Hindlimb muscle (tissue), 1 donor: Measurements from ENCODE around the gene RNLS. TPM values are rescaled to one million over a fixed set of nuclear protein-coding genes. Genes with fewer than 3 reads are reported as not detected.

ENCODE experiments used
- DNase-seq: peaks from one replicate; pipeline ENCODE4 v3.0.0-alpha.2; 2013
- polyA plus RNA-seq: library from polyadenylated mRNA; unstranded; fragments of 120-200 nt; gene quantifications from one replicate; pipeline ENCODE4 v1.2.1, GENCODE V29; 2013; ENCODE audit not compliant: insufficient read length

RNLS gene
- polyA plus RNA-seq, 1 donor: 2.7 TPM

DNA sequence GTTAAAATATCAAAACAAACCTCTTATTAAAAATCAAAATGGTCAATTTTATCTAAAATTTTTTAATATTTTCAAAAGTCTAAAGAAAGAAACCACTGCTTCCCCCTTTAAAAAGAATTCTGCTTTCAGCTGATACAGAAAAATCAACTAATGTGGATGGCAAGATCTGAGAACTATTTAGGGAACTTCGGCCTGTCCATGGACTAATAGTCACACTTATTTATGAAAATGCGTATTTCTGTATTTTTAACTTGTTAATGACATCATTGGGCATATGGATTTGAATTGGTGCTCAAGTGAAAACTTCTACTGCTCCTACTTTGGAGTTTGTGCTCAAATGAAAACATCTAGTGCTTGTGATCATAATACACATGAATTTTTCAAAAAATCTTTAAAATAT lies 31.9 kb downstream of the RNLS start:
- DNase-seq: no peak

DNA sequence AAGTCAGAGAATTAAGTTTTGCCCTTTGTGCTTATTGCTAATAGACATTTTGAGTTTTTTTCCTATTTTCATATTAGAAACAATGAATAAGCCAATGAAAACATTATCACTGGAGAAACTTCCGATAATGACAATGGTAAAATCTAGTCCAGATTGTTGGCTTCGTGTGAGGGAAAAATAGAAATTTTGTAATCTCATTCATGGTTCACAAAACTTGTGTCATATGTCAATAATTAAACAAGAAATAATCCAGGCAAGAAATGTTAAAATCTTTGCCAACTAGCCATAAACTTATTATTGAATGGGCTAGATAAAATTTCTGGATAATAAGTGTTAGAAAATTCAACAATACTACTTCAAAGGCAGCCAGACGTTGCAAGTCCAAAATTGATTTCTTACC lies 36.6 kb downstream of the RNLS start:
- no peak for DNase-seq

DNA sequence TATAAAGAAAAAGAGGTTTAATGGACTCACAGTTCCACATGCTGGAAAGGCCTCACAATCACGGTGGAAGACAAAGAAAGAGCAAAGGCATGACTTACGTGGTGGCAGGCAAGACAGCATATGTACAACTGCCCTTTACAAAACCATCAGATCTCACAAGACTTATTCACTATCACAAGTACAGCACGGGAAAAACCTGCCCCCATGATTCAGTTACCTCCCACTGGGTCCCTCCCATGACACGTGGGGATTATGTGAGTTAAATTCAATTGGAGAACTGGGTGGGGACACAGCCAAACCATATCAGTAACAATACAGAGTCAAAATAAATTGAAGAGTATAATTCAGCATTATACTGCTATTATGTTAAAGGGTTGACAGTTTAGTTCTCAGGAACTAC lies 37.8 kb downstream of the RNLS start:
- DNase-seq: no peak

DNA sequence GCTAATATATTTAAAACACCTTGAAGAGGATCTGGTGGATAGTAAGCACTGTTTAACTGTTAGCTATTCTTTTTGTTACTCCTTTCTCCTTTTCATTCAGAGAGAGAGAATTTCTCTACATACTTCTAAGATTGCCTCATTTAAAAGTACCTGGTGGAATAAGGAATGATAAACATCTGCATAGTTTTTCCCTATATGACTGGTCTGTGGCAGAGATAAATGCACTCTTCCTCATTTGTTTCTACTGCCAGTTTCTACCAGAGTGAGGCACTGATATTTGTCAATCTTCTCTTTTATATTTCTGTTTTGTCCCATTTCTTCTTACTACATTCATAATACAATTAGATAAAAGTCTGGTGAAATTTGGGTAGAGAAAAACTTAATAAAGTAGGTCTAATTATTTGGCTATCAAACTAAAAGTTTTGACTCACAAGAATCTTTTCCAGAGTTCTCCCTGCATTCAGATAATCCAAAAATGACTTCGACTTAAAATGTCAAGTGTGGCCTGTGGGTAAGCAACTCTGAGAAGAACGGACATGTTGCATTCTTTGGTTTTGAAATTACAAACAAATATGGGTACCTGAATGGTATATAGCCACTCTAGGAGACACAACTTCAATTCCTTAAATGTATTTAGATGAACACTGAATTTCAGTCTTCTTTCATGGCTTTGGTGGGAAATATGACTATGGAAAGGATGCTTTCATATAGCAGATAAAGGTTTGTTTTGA lies 38.8 kb downstream of the RNLS start:
- DNase-seq: no peak

DNA sequence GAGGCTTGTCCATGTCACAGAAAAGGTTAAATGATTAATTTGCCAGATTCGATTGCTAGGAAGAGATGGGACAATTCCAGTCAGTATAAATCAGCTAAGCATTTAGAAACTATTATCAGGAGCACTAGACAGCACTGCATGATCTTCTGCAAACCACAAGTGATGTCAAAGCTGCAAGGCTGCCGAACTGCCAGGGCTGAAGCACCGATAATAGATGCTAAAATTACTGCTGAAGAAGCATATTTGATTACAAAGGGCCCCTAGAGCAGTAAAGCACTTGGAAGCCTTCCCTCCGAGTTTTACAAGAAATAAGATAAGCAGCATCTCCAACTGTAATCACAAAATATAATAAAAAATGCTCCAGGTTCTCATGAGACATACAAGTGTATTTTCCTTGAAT lies 40.6 kb downstream of the RNLS start:
- no peak for DNase-seq

DNA sequence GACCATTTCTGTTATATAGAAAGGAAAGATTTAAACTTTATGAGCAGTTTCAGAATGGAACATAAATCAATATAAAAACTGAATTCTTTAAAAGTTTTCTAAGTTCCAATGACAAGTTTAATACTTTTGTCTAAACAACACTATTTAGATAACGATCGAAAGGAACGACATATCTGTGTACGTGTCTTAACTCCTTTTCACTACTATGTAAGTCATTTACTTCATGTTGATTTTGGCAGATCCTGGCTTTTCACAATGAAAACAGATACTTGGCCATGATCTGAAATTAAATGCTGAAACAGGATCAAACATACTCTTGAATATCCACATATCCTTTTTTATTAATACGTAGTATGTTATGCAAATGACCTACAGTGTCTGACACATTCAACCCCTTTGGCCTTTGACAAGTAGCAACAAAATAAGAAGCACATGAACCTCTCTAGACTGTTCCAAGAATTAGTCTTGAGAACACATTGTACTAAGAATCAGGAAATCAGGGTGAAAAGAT lies 41.9 kb downstream of the RNLS start:
- DNase-seq: no peak

DNA sequence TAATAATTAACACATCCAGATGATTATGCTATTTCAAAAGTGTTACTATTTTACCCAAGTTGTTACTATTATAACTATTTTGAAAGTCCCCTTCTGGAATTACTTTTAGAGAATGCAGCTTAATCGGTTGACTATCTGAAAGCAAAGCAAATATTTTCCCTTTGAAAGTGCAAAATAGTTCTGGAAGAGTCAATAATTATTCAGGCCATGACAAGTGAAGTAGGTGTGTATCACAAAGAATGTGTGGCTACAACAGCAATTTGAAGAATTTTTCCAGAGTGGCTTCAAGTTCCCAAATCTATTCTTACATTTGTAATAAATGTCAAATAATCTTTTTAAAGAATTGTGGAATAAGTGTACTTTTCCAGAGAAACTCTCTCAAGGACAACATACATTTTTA lies 42.8 kb downstream of the RNLS start:
- no peak for DNase-seq

DNA sequence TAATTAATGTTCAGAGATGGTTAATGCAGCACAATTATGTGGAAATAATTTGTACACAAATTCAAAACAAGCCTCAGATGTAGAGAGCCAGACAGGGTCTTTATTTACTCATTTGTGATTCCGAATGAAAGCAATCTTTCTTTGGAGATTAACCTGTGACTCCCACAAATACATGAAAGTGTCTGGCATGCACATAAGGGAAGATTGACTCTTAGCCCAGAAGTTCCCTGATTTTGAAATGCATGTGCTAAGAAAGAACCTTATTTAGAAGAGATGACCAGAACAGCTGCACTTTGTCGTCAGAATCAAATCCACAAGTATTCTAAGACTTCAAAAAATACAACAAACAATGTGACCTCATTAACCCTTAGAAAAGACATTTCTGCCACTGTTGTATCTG lies 45.1 kb downstream of the RNLS start:
- DNase-seq: no peak

DNA sequence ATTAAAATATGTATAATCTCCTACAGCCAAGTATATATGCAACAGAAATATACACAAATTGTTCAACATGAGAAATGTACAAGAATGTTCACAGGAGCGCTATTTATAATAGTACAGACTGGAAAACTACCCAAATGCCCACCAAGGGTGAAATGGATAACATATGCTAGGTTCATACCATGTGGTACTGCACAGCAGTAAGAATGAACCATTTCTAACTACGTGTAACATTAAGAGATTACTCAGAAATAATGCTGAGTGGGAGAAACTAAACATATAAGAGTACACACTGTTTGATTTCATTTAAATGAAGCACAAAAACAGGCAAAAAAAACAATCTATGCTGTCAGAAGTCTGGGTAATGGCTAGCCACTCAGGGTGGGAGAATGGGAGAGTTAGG lies 45.8 kb downstream of the RNLS start:
- no peak for DNase-seq

DNA sequence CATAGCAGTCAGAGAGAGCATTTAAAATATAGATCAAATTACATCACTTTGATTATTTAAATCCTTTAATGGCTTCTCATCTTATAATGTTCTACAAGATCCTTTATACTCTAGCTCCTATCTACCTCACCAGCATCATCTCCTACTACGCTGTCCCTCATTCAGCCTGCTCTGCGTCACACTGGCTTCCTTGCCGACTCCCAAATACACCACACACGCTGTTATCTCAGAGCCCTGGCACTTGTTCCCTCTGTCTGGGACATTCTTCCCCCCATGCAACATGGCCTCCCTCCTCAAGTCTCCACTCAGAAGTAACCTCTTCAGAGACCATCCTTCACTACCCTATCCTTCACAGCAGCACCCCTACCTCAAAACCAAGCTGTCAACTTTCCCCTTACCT lies 46.7 kb downstream of the RNLS start:
- no peak for DNase-seq

DNA sequence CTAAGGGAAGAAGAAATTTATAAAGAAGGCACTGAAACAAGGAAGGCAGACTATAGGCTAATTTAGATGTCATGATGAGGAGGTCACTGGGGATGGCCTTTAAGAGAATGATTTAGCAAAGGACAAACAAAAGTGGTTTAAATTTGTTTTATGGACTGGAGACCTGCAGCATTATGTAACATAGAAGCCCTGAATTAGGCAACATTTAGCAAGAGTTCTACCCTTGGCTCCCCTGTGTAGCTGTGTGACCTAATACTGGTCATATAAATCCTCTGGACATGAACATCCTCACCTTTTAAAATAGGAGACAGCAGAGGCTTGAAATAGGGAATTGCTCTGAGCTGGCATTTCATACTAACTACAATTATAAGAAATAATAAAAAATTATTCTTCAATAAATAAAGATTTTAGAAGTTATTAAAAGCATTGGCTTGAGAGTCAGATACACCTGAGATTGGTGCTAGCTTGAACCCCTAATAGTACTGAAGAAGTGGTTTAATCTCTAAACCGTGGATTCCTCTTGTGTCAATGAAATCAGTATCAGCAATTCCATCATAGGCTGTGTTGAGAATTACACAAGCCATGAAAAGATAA lies 48.9 kb downstream of the RNLS start:
- no peak for DNase-seq

DNA sequence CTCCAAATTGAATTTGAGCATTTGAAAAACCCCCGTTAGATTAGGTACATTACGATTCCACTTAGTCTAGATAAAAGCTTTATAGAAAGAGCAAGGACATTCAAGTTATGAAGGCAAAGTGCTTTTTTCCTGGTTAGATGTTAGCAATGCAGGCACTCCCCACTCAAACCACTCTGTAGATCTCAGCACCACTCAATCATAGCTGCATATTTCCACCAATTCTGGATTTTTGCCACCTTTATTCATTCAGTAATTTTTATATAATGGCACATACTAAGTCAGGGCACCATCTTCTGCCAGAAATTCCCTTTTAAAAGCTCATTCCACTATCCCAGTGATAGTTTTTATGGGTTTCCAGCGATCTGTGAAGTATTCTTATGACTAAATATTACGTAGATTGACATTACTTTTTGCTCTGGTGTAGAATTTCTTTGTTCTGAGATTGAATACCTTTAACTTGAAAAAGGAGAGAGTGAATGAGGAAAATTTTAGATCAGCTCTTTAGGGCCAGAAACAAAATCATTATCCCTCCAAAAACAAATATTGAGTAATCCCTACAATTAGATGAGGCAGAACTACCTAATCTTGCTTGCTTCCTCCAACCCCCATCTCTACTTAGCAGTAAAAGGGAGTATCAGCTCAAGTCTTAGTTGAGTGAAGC lies 51.6 kb downstream of the RNLS start:
- no peak for DNase-seq

DNA sequence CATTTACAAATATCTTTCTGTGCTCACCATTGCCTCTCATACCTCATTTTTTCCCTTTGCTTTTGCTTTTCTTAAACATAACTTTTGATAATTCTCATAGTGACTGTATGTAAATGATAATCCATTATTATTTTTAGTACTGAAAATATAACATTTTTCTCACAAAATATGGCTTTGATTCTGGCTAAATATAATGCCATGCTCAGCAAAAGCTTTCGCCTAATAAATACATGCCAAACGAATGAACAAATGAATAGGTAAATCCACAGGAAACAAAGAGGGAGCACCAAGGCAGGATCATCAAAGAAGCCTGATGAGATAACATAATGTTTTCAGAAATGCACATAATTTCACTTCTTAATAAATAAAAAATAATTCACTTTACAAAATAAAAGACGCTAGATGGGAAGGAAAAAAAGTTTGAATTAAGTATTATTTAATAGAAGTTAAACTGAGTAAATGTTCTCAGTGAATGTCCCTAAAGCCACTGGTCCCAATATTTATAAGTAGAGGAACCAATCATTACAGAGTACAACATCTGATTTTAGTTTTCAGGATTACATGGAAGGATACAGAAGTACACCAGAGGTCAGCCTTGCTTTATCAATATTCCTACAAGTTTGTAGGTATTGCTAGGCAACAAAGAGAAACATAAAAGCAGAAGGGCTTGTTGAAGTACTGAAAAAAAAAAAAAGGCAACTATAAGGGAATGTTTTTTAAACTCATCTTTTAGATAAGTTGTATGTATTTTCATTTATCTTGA lies 52.3 kb downstream of the RNLS start:
- no peak for DNase-seq

DNA sequence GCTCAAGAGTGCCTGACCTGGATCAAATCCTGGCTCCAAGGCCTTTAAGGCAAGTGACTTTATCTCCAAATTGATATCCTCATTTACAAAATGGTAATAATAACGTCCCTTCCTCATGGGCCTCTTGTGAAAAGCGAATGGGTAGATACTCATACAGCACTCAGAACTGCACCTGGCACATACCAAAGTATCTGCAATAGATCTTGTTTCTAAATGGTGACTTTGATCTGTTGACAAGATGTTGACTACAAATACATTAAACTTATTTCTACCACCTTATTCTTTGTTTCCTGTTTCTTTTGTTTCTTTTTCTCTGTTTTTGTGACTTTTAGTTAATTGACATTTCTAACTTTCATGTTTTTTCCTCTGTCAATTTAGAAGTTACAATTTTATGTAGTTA lies 53.0 kb downstream of the RNLS start:
- DNase-seq: no peak

DNA sequence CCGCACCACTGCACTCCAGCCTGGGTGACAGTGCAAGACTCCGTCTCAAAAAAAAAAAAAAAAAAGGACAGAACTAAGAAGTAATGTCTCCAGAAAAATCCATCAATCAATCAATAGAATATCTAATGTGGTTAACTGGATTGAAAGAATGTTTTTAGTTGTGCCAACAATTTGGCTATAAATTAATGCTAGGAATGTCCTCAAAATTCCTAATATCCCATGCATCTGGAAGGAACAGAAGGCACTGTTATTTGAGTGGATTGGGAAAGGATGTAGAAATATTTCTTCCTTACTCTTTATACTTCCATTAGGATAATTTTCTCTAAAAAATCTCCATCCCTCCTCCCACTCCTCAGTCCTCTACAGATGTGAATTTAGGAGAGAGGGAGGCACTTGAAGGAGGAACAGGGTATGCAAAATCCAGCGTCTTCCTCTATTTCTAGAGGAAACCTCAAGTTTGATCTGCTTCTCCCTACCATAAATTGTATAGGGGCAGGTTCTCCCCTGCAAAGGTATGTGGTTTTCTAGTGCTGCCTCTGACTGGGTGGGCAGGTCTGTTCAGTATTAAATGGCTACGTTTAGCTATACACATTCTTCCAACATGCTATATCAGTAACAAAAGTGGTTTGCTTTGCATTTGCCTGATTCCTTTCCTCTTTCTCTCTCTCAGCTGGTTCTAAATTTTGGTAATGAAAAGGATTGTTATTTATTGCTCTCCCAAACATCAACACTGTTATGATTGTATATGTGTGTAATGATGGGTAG lies 54.1 kb downstream of the RNLS start:
- no peak for DNase-seq

DNA sequence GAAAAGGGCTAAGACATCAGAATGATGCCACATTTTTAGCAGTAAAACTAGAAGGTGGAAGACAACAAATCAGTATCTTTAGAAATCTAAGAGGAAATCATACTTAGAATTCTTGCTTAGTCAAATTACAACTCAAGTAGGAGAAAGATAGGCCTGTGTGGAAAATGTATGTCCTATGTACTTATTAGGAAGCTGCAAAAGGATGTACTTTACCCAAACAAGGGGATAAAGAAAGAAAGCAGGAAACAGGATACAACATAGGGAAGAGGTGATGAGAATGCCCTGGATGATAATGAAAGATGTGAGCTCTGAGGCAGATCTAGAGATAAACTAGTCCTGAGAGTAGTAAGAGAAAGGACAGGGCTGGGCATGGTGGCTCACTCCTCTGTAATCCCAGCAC lies 54.9 kb downstream of the RNLS start:
- no peak for DNase-seq

DNA sequence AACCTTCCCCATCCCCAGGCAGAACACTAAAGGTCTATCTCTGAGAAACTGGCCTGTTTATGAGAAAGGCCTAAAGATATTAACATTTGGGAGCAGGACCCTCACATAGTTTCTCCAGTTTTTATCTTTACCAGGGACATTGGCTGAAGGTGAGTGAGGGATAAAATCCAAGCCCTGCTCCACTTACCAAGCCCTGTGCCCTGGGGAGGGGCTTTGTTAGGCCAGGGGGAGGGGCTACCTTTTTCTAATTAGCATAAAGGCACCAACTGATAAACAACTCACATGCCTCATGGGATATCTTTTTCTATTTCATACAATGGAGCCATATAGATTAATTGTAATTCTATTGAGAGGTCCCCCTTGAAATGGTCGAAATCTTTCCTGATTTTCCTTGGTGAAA lies 55.9 kb downstream of the RNLS start:
- DNase-seq: no peak

DNA sequence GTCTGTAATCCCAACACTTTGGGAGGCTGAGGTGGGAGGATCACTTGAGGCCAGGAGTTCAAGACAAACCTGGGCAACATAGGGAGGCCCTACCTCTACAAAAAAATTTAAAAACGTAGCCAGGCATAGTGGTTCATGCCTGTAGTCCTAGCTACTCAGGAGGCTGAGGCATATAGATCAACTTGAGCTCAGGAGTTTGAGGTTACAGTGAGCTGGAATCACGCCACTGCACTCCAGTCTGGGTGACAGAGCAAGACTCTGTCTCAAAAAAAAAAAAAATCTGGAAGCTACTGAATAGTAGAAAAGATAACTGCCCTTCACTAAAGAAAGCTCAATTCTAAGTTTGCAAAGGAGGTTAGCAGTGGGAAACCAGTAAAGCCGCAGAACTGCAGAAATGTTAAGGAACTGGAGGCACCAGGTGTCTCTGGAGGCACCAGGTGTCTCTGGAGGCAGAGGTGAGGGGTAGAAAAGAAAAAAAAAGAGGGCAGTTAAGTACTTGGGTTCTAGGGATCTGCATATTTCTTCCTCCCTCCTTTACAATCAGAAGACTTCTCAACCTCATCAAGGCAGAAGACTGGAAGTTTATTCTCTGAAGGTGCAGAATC lies 56.5 kb downstream of the RNLS start:
- no peak for DNase-seq

DNA sequence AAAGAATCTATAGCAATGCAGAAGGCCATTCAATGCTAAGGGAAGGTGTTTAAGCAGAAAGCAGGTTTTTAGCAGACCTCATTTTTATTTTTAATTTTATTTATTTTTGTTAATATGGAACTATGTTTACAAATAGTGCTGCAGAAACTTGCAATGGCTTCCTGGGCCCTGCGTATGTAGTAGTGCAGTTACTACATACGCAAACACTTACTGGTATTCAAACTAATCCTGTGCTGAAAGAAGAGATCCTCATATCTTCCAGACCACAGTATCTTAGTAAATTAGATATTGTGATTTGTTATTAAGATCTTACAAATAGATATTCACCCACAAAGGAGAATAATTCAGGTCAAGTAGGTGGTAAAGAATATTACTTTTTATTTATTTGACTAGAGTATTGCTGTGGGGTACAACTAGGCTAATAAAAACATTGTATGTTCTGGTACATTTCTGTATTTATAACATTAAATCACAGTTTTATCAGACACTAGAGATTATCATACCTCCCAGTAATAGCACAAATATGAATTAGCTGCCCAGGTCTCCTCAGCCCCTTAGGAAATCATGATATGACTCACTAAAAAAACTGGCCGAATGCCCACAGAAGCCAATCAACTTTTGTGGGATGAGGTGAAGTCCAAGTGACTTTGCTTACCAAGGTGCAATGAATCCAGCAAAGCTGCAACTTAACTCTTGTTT lies 57.6 kb downstream of the RNLS start:
- DNase-seq: no peak

DNA sequence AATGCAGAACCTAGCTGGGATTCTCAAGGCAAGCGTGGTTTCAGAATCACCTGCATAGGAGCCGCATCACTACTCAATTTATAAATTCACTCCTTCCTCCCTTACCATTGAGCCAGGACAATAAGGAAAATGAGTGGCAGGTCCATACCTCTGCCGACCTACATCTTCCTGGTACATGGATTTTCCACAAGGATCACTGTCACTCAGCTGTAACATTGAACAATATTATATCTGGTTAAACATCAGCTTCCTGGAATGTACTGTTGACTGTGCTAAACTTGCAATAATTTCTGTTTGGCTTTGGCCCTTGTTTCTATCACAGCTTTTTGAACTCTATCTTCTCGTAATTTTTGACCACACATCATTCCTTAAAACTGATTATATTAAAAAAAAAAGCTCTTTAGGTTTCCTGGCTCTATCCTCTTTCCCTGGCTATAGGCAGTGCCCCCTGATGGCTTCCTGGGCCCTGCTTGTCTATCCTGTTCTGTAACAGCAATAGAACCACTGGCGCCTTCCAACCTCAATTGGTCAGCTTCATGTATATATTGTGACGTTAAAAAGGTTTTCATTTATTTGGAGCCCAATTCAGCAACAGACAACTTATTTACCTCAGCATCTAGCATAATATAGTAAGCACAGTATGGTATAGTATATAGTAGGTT lies 59.2 kb downstream of the RNLS start:
- no peak for DNase-seq

DNA sequence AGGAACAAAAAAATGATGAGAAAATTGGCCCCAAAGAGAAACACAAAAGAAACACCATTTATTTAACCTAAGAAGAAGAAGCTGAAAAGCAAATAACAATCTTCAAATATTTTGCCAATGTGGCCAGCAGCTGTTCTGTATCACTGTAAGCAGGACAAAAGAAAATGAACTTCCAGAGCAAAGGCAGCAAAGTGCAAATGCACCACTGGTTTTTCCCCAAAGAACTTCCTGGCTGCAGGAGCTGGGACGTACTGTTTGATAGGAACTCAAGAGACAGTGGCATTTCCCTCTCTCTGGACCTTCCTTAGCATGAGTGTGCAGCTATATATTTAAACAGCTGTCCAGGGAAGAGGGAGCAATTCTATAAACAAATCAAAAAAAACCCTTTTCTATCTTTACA lies 60.4 kb downstream of the RNLS start:
- DNase-seq: no peak
